Activated CD4-positive, alpha-beta T cell treated with anti-CD3 and anti-CD28 coated beads, Interleukin-10, Interleukin-2, amounts not matched to agents 100 ng/mL and 50 ng/mL, durations not matched to agents 16 hours and 8 hours (primary cell): ENCODE results near the gene PABPC1L.
"Not testable (repeated sequence)": the region's sequence is repeated elsewhere in the genome, so short reads cannot be mapped to it uniquely, and the experiment has no call there.

Experiments used
- DNase-seq: peaks from one replicate; pipeline ENCODE4 v3.0.0-alpha.2; 2020

PABPC1L gene

DNA sequence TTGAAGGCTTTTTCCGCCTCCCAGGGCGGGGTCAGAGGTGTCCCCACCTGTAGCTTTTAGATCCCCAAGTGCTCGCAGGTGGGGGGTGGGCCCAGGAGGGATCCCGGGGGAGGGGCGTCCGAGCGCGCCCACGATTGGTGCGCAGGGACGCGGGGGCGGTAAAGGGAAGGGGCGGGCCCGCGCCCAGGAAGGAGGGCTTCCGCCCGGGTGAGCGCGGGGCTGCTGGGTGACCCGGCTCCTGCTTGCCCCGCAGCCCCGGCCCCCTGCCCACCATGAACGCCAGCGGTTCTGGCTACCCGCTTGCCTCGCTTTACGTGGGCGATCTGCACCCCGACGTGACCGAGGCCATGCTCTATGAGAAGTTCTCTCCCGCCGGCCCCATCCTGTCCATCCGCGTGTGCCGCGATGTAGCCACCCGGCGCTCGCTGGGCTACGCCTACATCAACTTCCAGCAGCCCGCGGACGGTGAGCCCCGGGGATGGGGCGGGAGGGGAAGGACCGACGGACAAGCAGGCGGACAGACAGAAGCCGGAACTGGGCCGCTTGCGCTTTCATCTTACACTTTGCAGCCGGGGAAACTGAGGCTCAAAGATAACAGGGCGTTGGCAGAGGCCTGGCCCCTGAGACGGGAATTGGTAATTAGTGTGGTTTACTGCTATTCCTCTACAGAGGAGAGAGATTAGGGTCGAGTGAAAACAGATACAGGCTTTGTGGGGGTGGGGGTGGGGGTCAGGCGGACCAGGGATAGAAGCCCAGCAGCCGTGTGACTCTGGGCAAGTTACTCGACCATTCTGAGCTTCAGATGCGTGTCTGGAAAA is at the start of gene PABPC1L:
Gene PABPC1L, plus strand, starts transcription at position 189 of the 818 bp plus-strand sequence. Its CDS starts 84 bp downstream, at position 273.
- peak; percentile 84 for DNase-seq

GRCh38 chr20:44861531-44862006 is 48.3 kb upstream of the PABPC1L start:
- DNase-seq, result no peak

DNA sequence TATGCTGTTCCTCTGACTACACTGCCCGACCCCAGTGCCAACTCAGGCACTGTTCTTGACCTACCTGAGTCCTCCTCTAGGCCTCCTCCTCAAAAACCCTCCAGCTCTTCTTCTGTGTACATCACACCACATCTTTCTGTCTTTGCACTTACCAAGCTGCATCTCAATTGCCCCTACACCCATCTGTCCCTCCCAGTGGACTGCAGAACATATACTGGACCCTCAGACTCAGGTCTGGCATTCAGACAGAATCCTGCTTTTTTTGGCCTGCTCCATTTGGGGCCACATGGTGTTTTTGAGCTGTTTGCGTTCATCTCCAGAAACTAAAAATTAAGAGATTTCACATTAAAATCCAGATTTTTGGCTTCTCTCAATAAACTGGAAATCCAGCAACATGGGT is 47.6 kb upstream of the PABPC1L start:
- DNase-seq, result no peak

GRCh38 chr20:44863365-44864084 is 46.3 kb upstream of the PABPC1L start:
- DNase-seq, result not testable (repeated sequence)

- not testable (repeated sequence) for DNase-seq
Observed at GRCh38 chr20:44864493-44864892, 45.4 kb upstream of the PABPC1L start.

- no peak for DNase-seq
Observed at GRCh38 chr20:44866703-44867335, 43.0 kb upstream of the PABPC1L start.

DNA sequence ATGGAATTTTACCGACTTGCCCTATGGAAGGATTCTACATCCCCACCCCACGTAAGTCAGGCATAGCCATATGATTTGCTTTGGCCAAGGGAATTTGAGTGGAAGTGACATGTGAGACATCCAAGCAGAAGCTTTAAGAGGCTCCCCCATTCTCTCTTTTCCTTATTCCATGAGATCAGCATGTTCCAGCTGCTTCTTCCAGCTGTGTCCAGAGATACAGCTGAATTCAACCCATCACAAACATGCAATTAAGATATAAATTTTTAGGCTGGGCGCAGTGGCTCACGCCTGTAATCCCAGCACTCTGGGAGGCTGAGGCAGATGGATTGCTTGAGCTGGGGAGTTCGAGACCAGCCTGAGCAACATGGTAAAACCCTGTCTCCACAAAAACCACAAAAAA is 40.4 kb upstream of the PABPC1L start:
- no peak for DNase-seq

- not testable (repeated sequence) for DNase-seq
Observed at GRCh38 chr20:44882360-44882759, 27.5 kb upstream of the PABPC1L start.

- no peak for DNase-seq
Observed at GRCh38 chr20:44883214-44883902, 26.5 kb upstream of the PABPC1L start.

GRCh38 chr20:44884907-44885391 is 24.9 kb upstream of the PABPC1L start:
- no peak for DNase-seq

- DNase-seq, result peak; percentile 99
Observed at GRCh38 chr20:44885392-44886265, 24.2 kb upstream of the PABPC1L start, which contains the start of gene YWHAB. Gene YWHAB (plus strand): TSS chr20:44885705. CDS start chr20:44901534, 15,829 bp downstream.

- DNase-seq, result no peak
Observed at GRCh38 chr20:44886266-44886651, 23.6 kb upstream of the PABPC1L start.

- no peak for DNase-seq
Observed at GRCh38 chr20:44886828-44887227, 23.0 kb upstream of the PABPC1L start.

DNA sequence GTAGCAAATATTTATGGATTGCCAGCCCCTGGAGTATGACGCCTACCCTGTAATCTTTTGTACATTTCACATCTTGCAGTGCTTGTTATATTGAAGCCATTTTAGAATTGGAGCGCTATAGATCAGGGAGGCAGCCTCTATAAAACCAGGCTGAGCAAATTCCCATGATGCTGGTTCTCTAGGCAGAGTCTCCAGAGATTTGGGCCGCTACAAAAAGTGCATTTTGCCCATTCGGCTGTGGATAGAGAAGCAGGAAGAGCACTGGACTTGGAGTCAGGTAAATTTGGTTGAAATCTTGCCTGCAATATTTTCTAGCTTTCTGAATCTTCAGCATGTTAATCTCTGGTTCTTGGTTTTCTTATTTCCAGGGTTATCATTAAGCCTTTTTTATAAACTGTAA is 22.4 kb upstream of the PABPC1L start:
- DNase-seq, result no peak

GRCh38 chr20:44888226-44889103 is 21.4 kb upstream of the PABPC1L start:
- no peak for DNase-seq

GRCh38 chr20:44891826-44892225 is 18.0 kb upstream of the PABPC1L start:
- DNase-seq, result no peak

DNA sequence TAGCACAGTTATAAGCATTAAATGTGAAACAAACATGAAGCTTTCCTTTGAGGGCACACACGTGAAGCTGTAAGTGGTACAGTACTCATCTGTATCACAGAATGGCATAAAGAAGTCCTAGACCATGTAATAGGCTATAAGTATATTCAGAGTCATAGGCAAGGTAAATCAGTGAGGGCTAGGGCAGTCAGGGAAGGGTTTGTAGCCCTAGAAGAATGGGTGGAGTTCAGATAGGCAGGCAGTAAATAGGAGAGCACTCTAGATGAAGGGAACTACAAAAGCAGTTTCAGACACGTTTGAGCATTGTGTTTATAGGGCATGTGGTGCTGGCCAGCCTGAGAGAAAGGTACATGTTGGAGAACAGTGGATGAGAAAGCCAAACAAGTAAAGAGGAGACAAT is 14.9 kb upstream of the PABPC1L start:
- no peak for DNase-seq

DNA sequence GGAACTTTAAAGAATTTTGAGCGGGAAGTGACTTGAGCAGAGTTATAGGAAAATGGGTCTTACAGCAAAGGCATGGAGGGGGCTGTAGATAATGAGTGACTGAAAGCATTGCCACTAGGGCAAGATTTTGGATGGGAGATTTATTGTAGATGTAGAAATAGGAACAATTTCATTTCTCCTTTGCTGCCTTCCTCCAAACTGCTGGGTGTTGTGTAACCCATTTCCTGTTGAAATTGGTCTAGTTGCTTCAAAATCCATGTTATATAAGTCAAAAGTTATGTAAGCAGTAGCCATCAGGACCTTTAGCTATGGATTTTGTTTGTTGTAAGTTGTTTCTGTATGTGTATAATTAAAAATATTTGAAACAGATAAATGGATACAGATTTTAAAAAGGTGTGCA is 13.3 kb upstream of the PABPC1L start:
- no peak for DNase-seq

DNA sequence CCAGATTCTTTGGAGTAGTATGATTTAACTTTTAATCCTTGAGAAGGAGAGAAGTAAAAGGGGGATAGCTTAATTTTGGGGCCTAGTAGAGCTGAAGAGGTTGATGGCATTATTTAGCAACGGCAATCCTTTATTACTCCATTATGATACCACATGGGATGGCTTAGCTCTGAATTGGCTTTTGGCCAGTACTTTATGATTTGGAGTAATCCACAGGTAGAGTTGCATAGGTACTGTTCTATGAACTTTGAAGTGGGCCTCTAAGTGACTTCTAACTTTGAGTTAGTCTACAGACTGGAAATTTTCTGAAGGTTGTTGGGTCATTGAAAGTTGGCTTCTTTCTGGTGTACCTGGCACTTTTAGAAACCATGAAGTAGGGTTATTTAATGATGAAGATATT is 12.7 kb upstream of the PABPC1L start:
- no peak for DNase-seq

DNA sequence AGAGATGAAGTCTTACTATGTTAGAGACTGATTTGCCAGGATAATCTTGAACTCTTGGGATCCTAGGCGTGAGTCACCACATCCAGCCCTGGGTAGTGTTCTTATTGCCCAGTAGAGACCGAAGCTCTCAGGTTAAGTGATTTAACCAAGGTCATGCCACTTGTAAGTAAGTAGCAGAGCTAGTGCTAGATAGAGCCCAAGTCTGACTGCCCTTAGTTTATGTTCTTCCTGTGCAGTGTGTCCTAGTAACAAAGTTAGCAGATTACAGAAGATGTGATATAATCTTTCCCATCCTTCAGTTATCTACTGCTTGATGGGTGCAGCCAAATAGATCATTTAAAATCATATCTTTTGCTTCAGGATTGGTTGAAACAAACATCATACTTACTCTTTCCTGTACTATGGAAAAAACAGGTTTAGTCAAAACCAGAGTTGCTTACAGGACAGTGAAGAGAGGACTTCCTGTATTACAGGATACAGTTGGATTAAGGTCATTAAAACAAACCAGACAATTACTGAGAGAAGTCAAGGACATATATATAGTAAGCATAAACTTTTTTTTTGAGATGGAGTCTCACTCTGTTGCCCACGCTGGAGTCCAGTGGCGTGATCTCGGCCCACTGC is 9.5 kb upstream of the PABPC1L start:
- DNase-seq, result peak; percentile 56
